Stimulated activated CD8-positive, alpha-beta memory T cell treated with anti-CD3 and anti-CD28 coated beads, Interleukin-12 subunit alpha, Interleukin-12 subunit beta, amount 100 ng/mL, for 24 hours (primary cell): Measurements from ENCODE around the gene RILPL1.

Experiments
- DNase-seq: peaks from one replicate; pipeline ENCODE4 v3.0.0-alpha.2; 2020; ENCODE audit errors: extremely low read depth

RILPL1 gene

DNA sequence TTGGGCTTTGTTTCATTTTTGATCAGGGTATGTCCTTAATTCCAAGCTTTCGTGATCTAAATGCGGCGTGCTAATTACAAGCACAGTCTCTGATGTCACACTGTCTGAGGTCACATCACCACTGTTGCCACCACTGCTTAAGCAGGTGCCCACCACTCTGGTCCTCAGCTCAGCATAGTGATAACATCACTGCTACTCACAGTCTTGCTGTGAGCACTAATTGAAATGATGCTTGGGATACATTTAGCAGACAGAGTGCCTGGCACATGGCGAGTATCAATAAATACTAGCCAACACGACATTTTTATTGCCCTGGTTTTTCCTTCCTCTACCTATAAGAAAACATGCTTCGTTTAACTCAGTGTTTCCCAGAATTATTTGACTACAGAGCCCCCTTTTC lies 104.9 kb downstream of the RILPL1 start:
- DNase-seq: no peak

DNA sequence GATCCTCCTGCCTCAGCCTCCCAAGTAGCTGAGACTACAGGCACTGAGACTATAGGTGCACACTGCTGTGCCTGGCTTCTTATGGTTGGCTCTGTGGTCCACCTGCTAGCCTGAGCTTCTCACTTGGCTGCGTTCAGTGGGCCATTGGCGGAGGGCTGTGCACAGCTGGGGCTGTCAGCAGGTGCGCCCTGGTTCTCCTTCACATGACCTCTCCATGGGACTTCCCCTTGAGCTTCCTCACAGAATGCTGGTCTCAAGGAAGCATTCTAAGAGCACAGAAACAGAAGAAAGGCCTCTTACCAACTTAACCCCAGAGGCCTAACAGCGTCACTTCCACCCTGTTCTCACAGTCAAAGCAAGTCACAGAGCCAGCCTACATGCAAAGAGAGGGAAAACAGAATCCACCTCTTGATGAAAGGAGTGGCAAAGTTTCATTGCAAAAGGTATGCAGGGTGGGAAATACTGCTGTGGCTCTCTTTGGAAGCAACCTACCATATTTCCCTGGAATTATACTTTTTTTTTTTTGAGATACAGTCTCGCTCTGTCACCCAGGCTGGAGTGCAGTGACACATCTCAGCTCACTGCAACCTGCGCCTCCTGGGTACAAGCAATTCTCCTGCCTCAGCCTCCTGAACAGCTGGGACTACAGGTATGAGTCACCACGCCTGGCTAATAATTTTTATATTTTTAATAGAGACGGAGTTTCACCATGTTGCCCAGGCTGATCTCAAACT lies 106.3 kb downstream of the RILPL1 start:
- no peak for DNase-seq

DNA sequence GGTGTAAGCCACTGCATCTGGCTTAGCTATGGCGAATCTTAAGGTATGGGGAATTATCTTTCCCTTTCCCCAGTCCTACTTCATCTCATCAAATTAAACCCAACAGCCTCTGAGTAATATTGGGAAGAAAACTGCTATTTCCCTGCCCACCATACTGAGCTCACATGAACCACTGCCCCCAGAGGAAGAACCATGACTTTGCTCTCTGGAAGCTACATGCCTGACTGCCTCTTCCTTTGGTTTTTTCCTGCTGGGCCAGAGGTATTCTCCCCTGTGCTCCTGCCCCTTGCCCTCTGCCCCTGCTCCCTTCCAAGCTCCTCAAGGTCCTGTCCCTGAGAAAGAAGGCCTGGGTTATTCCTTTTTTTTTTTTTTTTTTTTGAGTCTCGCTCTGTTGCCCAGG lies 112.2 kb downstream of the RILPL1 start:
- DNase-seq: no peak
